Neural progenitor cell (in vitro differentiated cells): ENCODE measurements around the gene SIGLEC5.

ENCODE experiments used
- CTCF ChIP-seq: fragments of 200-600 bp; sonication (generic); IDR thresholded peaks from 2 replicates; pipeline ENCODE4 v1.5.1; 2017; ENCODE audit warnings: antibody characterized with exemption, mild to moderate bottlenecking
- EZH2 ChIP-seq: fragments of 200-600 bp; sonication (generic); IDR thresholded peaks from 2 replicates; pipeline ENCODE4 v1.6.1; 2017; ENCODE audit warnings: antibody characterized with exemption, mild to moderate bottlenecking, moderate library complexity
- EZH2phosphoT487 ChIP-seq: fragments of 200-600 bp; sonication (generic); IDR thresholded peaks from 2 replicates; pipeline ENCODE4 v1.6.1; 2017; ENCODE audit warnings: antibody characterized with exemption

DNA sequence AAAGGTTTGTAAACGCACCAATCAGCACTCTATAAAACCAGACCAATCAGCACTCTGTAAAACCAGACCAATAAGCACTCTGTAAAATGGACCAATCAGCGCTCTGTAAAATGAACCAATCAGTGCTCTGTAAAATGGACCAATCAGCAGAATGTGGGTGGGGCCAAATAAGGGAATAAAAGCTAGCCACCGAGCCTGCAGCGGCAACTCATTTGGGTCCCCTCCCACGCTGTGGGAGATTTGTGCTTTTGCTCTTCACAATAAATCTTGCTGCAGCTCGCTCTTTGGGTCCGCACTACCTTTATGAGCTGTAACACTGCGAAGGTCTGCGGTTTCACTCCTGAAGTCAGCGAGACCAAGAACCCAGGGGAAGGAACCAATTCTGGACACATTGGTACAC, 31.1 kb downstream of the SIGLEC5 start:
- TF ChIP-seq EZH2phosphoT487 (no peak), CTCF (no peak), EZH2 (no peak)
